Adipose tissue (tissue), 3 donors: ENCODE measurements around the gene TAF15. TPM values are rescaled to one million over a fixed set of nuclear protein-coding genes. Genes with fewer than 3 reads are reported as not detected.

ENCODE experiments used
- H3K27ac ChIP-seq: one replicate; pipeline ENCODE4 v1.5.1; 2013; ENCODE audit warnings: low read depth, low read length
- WGBS, 3 donors: extraction: QIAGEN DNeasy Blood & Tissue Kit; methylation state at CpG; one replicate each; pipeline ENCODE4 v1.1.7; 2013; 5-methylcytosine and 5-hydroxymethylcytosine counted together
- polyA plus RNA-seq, 3 donors: library from polyadenylated mRNA; stranded (reverse); fragments of 200-250 nt; gene quantifications; one replicate each; pipeline ENCODE4 v1.2.3, GENCODE V29; 2013
- donor health status: healthy with polysubstance abuse.
- donor health status: Bipolar disorder and iron deficiency.
- donor health status: healthy.

The TAF15 gene
- polyA plus RNA-seq, 3 donors, result 68.1 to 123 (median 85.1) TPM

- no peak overlapping the region for H3K27ac ChIP-seq
- WGBS, 3 donors, result 69 to 81% (median 72%) methylated on average over 5 of the region's 5 CpGs
Measured at GRCh38 chr17:35855965-35856364, 46.7 kb downstream of the TAF15 start.

- WGBS, 3 donors, result 94 to 98% (median 95%) methylated on average over 2 of the region's 2 CpGs
- no peak overlapping the region for H3K27ac ChIP-seq
Measured at GRCh38 chr17:35856603-35857002, 47.3 kb downstream of the TAF15 start.

- 86 to 97% (median 88%) methylated on average over 7 of the region's 7 CpGs for WGBS, 3 donors
Measured at GRCh38 chr17:35864853-35865252, 55.6 kb downstream of the TAF15 start.

GRCh38 chr17:35865412-35866340 is 56.4 kb downstream of the TAF15 start:
- no peak overlapping the region for H3K27ac ChIP-seq
- WGBS, 3 donors, result 78 to 88% (median 85%) methylated on average over 3 of the region's 3 CpGs

More at GRCh38 chr17:35864853-35865252, 55.6 kb downstream of the TAF15 start:
- H3K27ac ChIP-seq, result no peak overlapping the region

GRCh38 chr17:35866341-35866950 is 57.2 kb downstream of the TAF15 start:
- WGBS, 3 donors, result 90 to 100% (median 100%) methylated on average over 1 of the region's 1 CpG

GRCh38 chr17:35867574-35867973 is 58.3 kb downstream of the TAF15 start:
- 95 to 96% (median 96%) methylated on average over 3 of the region's 3 CpGs for WGBS, 3 donors

More at GRCh38 chr17:35866341-35866950, 57.2 kb downstream of the TAF15 start:
- H3K27ac ChIP-seq, result no peak overlapping the region

GRCh38 chr17:35868737-35869136 is 59.5 kb downstream of the TAF15 start, which contains the start of gene HEATR9:
Gene HEATR9, minus strand, starts transcription at chr17:35868891. Its CDS starts 149 bp downstream, at chr17:35868742.
- no peak within 1 kb of the TSS for H3K27ac ChIP-seq
- WGBS, 3 donors, result 82 to 87% (median 84%) methylated on average over 3 of the region's 3 CpGs

More at GRCh38 chr17:35867574-35867973, 58.3 kb downstream of the TAF15 start:
- no peak overlapping the region for H3K27ac ChIP-seq

GRCh38 chr17:35870906-35871819 is 61.9 kb downstream of the TAF15 start:
- 45 to 72% (median 46%) methylated on average over 8 of the region's 8 CpGs for WGBS, 3 donors

GRCh38 chr17:35872196-35872980 is 63.1 kb downstream of the TAF15 start:
- H3K27ac ChIP-seq, result no peak overlapping the region
- WGBS, 3 donors, result 94 to 95% (median 95%) methylated on average over 12 of the region's 12 CpGs

More at GRCh38 chr17:35870906-35871819, 61.9 kb downstream of the TAF15 start:
- H3K27ac ChIP-seq, result no peak overlapping the region

- no peak overlapping the region for H3K27ac ChIP-seq
- WGBS, 3 donors, result 47 to 69% (median 48%) methylated on average over 5 of the region's 5 CpGs
Measured at GRCh38 chr17:35875072-35875799, 66.0 kb downstream of the TAF15 start.

- no peak overlapping the region for H3K27ac ChIP-seq
- 51 to 85% (median 57%) methylated on average over 3 of the region's 3 CpGs for whole genome bisulfite sequencing, 3 donors
Measured at GRCh38 chr17:35875800-35876139, 66.5 kb downstream of the TAF15 start.

GRCh38 chr17:35876534-35876933 is 67.2 kb downstream of the TAF15 start:
- H3K27ac ChIP-seq, result no peak overlapping the region
- 81 to 83% (median 83%) methylated on average over 3 of the region's 3 CpGs for WGBS, 3 donors

GRCh38 chr17:35877345-35878029 is 68.2 kb downstream of the TAF15 start:
- H3K27ac ChIP-seq, result no peak overlapping the region

GRCh38 chr17:35878361-35878760 is 69.1 kb downstream of the TAF15 start:
- WGBS, 3 donors, result 65 to 78% (median 74%) methylated on average over 4 of the region's 4 CpGs
- no peak overlapping the region for H3K27ac ChIP-seq

- no peak within 1 kb of the TSS for H3K27ac ChIP-seq
- WGBS, 3 donors, result 55 to 76% (median 60%) methylated on average over 11 of the region's 11 CpGs
Measured at GRCh38 chr17:35879773-35880654, 70.7 kb downstream of the TAF15 start, which contains the start of gene CCL5. Gene CCL5, minus strand, starts transcription at chr17:35880360.

- no peak overlapping the region for H3K27ac ChIP-seq
Measured at GRCh38 chr17:35889241-35889640, 80.0 kb downstream of the TAF15 start.

More at GRCh38 chr17:35889241-35889640, 80.0 kb downstream of the TAF15 start:
- WGBS, 3 donors, result 75 to 97% (median 84%) methylated on average over 2 of the region's 2 CpGs
